Pancreas (tissue), 10 donors: ENCODE results near the gene KRTAP9-4. TPM values are rescaled to one million over a fixed set of nuclear protein-coding genes. Genes with fewer than 3 reads are reported as not detected.

Source experiments
- ATAC-seq, 4 donors: fragments of 200-7000 bp; cut with Tn5 transposase; one replicate each; pipeline versions ENCODE4 v1.8.0 to v1.9.1; 2020; ENCODE audit warnings: mild to moderate bottlenecking in 4 of 4, moderate library complexity in 4 of 4
- DNase-seq, 6 donors: peaks; one replicate each; pipeline ENCODE4 v3.0.0-alpha.2; 2020
- FAIRE-seq: peaks from 2 replicates; lab custom pipeline; 2012; peaks lifted over from hg19 to GRCh38; lab: Jason Lieb, UNC
- H3K27ac ChIP-seq, 4 donors: fragments of 200-600 bp; sonication (generic); 1 replicate in 3 of 4; 2 replicates in 1 of 4; pipeline versions ENCODE4 v1.5.0 to v1.8.0; 2020
- H3K27me3 ChIP-seq, 4 donors: fragments of 200-600 bp; one replicate each; pipeline ENCODE4 v1.8.0; 2021
- H3K36me3 ChIP-seq, 3 donors: fragments of 200-600 bp; sonication (generic) in 1 of 3; one replicate each; pipeline versions ENCODE4 v1.5.0 to v1.8.0; 2020 to 2021
- H3K4me1 ChIP-seq, 3 donors: fragments of 200-600 bp; one replicate each; pipeline ENCODE4 v1.8.0; 2021
- H3K4me3 ChIP-seq, 4 donors: fragments of 200-600 bp; sonication (generic) in 2 of 4; one replicate each; pipeline versions ENCODE4 v1.5.0 to v1.8.0; 2020 to 2021
- H3K9me3 ChIP-seq, 4 donors: fragments of 200-600 bp; one replicate each; pipeline ENCODE4 v1.8.0; 2021
- WGBS, 2 donors: extraction: QIAGEN DNeasy Blood & Tissue Kit; methylation state at CpG; one replicate each; pipeline ENCODE4 v1.1.7; 2013; 5-methylcytosine and 5-hydroxymethylcytosine counted together
- intact Hi-C, 3 donors: fragments of 100-400 bp; cut with DNase I; formaldehyde crosslinking; loops; one replicate each; pipeline versions ENCODE4 v1.11.1 to v1.14.2; 2022
- polyA plus RNA-seq, 2 donors: library from polyadenylated mRNA; stranded (reverse); fragments of 200-250 nt; gene quantifications; one replicate each; pipeline ENCODE4 v1.2.3, GENCODE V29; 2013
- total RNA-seq, 6 donors: library from RNA; stranded (reverse); fragmentation: NEBNext Ultra II Directional in 4 of 6; extraction: Animal tissue kit (Norgen Biotek cat#: 25700) in 4 of 6; gene quantifications; one replicate each; pipeline versions ENCODE4 v1.2.1 to v1.2.4, GENCODE V29; 2021 to 2023
- TF ChIP-seq, protein P1 (sequence below), 4 donors: fragments of 200-600 bp; sonication (generic) in 3 of 4; IDR thresholded peaks; one replicate each; pipeline versions ENCODE4 v1.5.0 to v1.8.0; 2021; ENCODE audit warnings: antibody characterized with exemption in 4 of 4
- donor health status: healthy with polysubstance abuse.
- donor health status: DM: no; HTN: no; CAD: no; lungs with moderate emphysema.
- donor health status: DM: no; HTN: no; CAD: no.
- donor health status: control.
- donor health status: control.
- donor health status: Bipolar disorder and iron deficiency.
- donor health status: DM: yes; HTN: yes; CAD: no.
- donor health status: DM: no; HTN: no; CAD: no.
- donor health status: DM: no; HTN: no; CAD: no.
- donor health status: DM: yes; HTN: yes; CAD: no.

The KRTAP9-4 gene
- total and polyA plus RNA-seq, 8 donors = not detected

DNA sequence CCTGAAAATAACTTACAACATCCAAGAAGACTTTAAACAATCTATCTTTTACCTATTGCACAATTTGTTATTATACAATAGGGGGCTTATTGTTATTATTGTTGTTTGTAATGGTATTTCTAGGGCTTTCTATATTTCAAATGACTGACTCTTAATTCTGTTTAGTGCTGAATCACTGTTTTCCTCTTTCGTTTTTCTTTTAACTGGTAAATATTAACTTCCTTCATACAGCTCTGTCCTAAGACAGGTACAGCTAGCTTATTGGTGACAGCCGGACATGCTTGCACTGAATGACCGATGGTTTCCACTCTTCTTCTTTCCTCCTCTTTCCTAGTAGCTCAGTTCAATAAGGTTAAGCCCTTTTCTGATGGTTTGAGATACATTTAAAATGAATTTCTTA, 37.6 kb downstream of the KRTAP9-4 start:
- no peaks in the 10 kb centered on the region for H3K4me1 ChIP-seq
- H3K36me3 ChIP-seq = no peaks in the 10 kb centered on the region
- no peak overlapping the region for H3K27ac ChIP-seq
- FAIRE-seq = no peak
- no peak for ATAC-seq
- intact Hi-C loops = no loop called here
- 36 to 47% methylated on average over 3 of the region's 3 CpGs for WGBS, 2 donors
- no peak for DNase-seq
- no peaks in the 10 kb centered on the region for H3K27me3 ChIP-seq
- H3K4me3 ChIP-seq = no peak overlapping the region
- H3K9me3 ChIP-seq = no peaks in the 10 kb centered on the region
- TF ChIP-seq, protein P1, sequence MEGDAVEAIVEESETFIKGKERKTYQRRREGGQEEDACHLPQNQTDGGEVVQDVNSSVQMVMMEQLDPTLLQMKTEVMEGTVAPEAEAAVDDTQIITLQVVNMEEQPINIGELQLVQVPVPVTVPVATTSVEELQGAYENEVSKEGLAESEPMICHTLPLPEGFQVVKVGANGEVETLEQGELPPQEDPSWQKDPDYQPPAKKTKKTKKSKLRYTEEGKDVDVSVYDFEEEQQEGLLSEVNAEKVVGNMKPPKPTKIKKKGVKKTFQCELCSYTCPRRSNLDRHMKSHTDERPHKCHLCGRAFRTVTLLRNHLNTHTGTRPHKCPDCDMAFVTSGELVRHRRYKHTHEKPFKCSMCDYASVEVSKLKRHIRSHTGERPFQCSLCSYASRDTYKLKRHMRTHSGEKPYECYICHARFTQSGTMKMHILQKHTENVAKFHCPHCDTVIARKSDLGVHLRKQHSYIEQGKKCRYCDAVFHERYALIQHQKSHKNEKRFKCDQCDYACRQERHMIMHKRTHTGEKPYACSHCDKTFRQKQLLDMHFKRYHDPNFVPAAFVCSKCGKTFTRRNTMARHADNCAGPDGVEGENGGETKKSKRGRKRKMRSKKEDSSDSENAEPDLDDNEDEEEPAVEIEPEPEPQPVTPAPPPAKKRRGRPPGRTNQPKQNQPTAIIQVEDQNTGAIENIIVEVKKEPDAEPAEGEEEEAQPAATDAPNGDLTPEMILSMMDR (IDR thresholded peaks at IDR 0.05) = no peak

DNA sequence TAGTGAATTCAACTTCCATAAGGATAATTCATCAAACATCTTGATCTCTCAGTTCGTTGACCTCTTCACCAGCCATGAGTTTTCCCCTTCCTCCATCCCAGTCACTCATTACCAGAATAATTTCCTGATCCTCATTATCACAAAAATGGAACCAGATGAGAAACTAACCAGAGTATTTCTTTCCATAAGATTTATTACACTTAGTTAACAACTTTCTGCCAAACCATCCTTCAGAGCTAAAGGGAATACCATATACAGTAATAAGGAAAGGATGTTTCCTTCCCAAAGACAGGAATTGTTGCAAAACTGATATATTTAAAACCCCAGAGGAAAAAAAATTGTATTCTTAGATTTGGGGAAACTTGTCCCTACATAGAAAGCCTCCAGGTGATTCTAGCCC, 44.5 kb downstream of the KRTAP9-4 start:
- Histone ChIP-seq H3K27me3 (no peaks in the 10 kb centered on the region), H3K27ac (no peak overlapping the region), H3K4me3 (no peak overlapping the region), H3K9me3 (no peaks in the 10 kb centered on the region), H3K36me3 (no peaks in the 10 kb centered on the region), H3K4me1 (no peaks in the 10 kb centered on the region)
- FAIRE-seq (no peak), ATAC-seq (no peak), DNase-seq (no peak)
- TF ChIP-seq, protein P1 (IDR thresholded peaks at IDR 0.05) = no peak
- WGBS, 2 donors = 35 to 38% methylated on average over 1 of the region's 1 CpG
- intact Hi-C loops = no loop called here

DNA sequence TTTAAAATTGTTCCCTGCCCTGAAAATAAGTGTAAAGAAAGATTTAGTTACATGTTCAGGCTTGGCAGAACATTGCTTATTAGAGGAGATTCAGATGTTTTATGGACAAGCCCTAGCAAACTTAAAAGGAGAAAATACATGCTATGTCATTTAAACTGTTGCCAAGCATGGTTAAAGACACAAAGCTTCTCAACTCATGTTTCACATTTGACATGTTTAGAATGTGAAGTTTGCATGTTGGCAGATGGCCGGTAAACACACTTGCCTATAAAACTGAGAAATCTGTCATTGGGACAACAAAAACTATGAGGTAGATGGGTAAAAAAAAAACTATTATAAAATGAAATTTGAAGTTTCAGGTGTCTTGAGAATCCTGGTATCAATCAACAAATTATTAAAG, 47.4 kb downstream of the KRTAP9-4 start:
- no peak overlapping the region for H3K4me3 ChIP-seq
- no peak for ATAC-seq
- H3K4me1 ChIP-seq = no peaks in the 10 kb centered on the region
- 51 to 59% methylated on average over 1 of the region's 1 CpG for WGBS, 2 donors
- H3K36me3 ChIP-seq = no peaks in the 10 kb centered on the region
- no peak overlapping the region for H3K27ac ChIP-seq
- intact Hi-C loops = no loop called here
- TF ChIP-seq, protein P1 (IDR thresholded peaks at IDR 0.05) = no peak
- H3K27me3 ChIP-seq = no peaks in the 10 kb centered on the region
- DNase-seq = no peak
- no peaks in the 10 kb centered on the region for H3K9me3 ChIP-seq
- FAIRE-seq = no peak

DNA sequence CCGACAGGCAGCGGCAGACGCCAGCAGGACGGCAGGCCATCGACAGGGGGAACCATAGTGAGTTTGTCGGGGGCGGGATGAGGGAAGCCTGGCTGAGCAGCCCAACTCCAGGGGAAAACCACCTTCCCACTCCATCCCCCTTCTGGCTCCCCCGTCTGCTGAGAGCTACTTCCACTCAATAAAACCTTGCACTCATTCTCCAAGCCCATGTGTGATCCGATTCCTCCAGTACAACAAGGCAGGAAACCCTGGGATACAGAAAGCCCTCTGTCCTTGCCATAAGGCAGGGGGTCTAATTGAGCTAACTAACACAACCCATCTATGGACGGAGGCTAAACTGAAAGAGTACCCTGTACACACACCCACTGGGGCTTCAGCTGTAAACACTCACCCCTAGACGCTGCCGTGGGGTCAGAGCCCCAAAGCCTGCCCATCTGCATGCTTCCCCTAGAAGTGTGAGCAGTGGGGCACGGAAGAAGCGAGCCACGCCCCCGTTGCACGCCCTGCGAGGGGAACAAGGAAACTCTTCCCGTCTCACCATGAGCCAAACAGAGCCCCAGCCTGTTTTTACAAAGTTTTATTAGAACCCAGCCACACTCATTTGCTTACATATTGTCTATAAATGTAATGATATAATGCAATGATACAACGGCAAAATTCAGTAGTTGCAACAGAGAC, 49.1 kb downstream of the KRTAP9-4 start:
- no peak for FAIRE-seq
- no peak overlapping the region for H3K27ac ChIP-seq
- H3K4me3 ChIP-seq = no peak overlapping the region
- intact Hi-C loops = no loop called here
- TF ChIP-seq, protein P1 (IDR thresholded peaks at IDR 0.05) = no peak
- 70 to 84% methylated on average over 20 of the region's 20 CpGs for WGBS, 2 donors
- H3K36me3 ChIP-seq = no peaks in the 10 kb centered on the region
- no peaks in the 10 kb centered on the region for H3K4me1 ChIP-seq
- no peaks in the 10 kb centered on the region for H3K9me3 ChIP-seq
- no peaks in the 10 kb centered on the region for H3K27me3 ChIP-seq
- no peak for DNase-seq
- ATAC-seq = no peak

Other genes starting within 250 kb of the KRTAP9-4 start
Only the 30 nearest of the 41 such genes appear.
- gene KRTAP2-3, start 189.6 kb upstream of the KRTAP9-4 start, total RNA-seq = not detected
- not detected for gene KRTAP2-3, start 189.6 kb upstream of the KRTAP9-4 start, polyA plus RNA-seq
- gene KRTAP2-4, start 183.8 kb upstream of the KRTAP9-4 start, total RNA-seq = not detected
- not detected for gene KRTAP2-4, start 183.8 kb upstream of the KRTAP9-4 start, polyA plus RNA-seq
- not detected for gene KRTAP4-7, start 165.5 kb upstream of the KRTAP9-4 start, total RNA-seq
- gene KRTAP4-7, start 165.5 kb upstream of the KRTAP9-4 start, polyA plus RNA-seq = not detected
- not detected for gene KRTAP4-8, start 151.5 kb upstream of the KRTAP9-4 start, total RNA-seq
- gene KRTAP4-8, start 151.5 kb upstream of the KRTAP9-4 start, polyA plus RNA-seq = not detected
- gene KRTAP4-16, start 147.5 kb upstream of the KRTAP9-4 start, total RNA-seq = not detected
- gene KRTAP4-16, start 147.5 kb upstream of the KRTAP9-4 start, polyA plus RNA-seq = not detected
- not detected for gene KRTAP4-9, start 144.3 kb upstream of the KRTAP9-4 start, total RNA-seq
- not detected for gene KRTAP4-9, start 144.3 kb upstream of the KRTAP9-4 start, polyA plus RNA-seq
- not detected for gene KRTAP4-11, start 131.3 kb upstream of the KRTAP9-4 start, total RNA-seq
- not detected for gene KRTAP4-11, start 131.3 kb upstream of the KRTAP9-4 start, polyA plus RNA-seq
- not detected for gene KRTAP4-12, start 125.5 kb upstream of the KRTAP9-4 start, total RNA-seq
- gene KRTAP4-12, start 125.5 kb upstream of the KRTAP9-4 start, polyA plus RNA-seq = not detected
- gene KRTAP4-6, start 109.1 kb upstream of the KRTAP9-4 start, total RNA-seq = not detected
- gene KRTAP4-6, start 109.1 kb upstream of the KRTAP9-4 start, polyA plus RNA-seq = not detected
- not detected for gene KRTAP4-5, start 99.9 kb upstream of the KRTAP9-4 start, total RNA-seq
- gene KRTAP4-5, start 99.9 kb upstream of the KRTAP9-4 start, polyA plus RNA-seq = not detected
- not detected for gene KRTAP4-4, start 88.9 kb upstream of the KRTAP9-4 start, total RNA-seq
- not detected for gene KRTAP4-4, start 88.9 kb upstream of the KRTAP9-4 start, polyA plus RNA-seq
- not detected for gene KRTAP4-3, start 81.5 kb upstream of the KRTAP9-4 start, total RNA-seq
- not detected for gene KRTAP4-3, start 81.5 kb upstream of the KRTAP9-4 start, polyA plus RNA-seq
- not detected for gene KRTAP4-2, start 71.5 kb upstream of the KRTAP9-4 start, total RNA-seq
- not detected for gene KRTAP4-2, start 71.5 kb upstream of the KRTAP9-4 start, polyA plus RNA-seq
- gene KRTAP4-1, start 64.8 kb upstream of the KRTAP9-4 start, total RNA-seq = not detected
- gene KRTAP4-1, start 64.8 kb upstream of the KRTAP9-4 start, polyA plus RNA-seq = not detected
- gene KRTAP9-1, start 59.8 kb upstream of the KRTAP9-4 start, total RNA-seq = not detected
- gene KRTAP9-1, start 59.8 kb upstream of the KRTAP9-4 start, polyA plus RNA-seq = not detected
- gene KRTAP9-2, start 23.0 kb upstream of the KRTAP9-4 start, total RNA-seq = not detected
- gene KRTAP9-2, start 23.0 kb upstream of the KRTAP9-4 start, polyA plus RNA-seq = not detected
- gene KRTAP9-3, start 17.2 kb upstream of the KRTAP9-4 start, total RNA-seq = not detected
- not detected for gene KRTAP9-3, start 17.2 kb upstream of the KRTAP9-4 start, polyA plus RNA-seq
- gene KRTAP9-8, start 11.7 kb upstream of the KRTAP9-4 start, total RNA-seq = not detected
- gene KRTAP9-8, start 11.7 kb upstream of the KRTAP9-4 start, polyA plus RNA-seq = not detected
- gene KRTAP9-9, start 5.7 kb downstream of the KRTAP9-4 start, total RNA-seq = not detected
- not detected for gene KRTAP9-9, start 5.7 kb downstream of the KRTAP9-4 start, polyA plus RNA-seq
- not detected for gene KRTAP9-6, start 15.7 kb downstream of the KRTAP9-4 start, total RNA-seq
- not detected for gene KRTAP9-6, start 15.7 kb downstream of the KRTAP9-4 start, polyA plus RNA-seq
- gene KRTAP9-7, start 26.0 kb downstream of the KRTAP9-4 start, total RNA-seq = not detected
- not detected for gene KRTAP9-7, start 26.0 kb downstream of the KRTAP9-4 start, polyA plus RNA-seq
- gene KRTAP29-1, start 53.2 kb downstream of the KRTAP9-4 start, total RNA-seq = not detected
- gene KRTAP29-1, start 53.2 kb downstream of the KRTAP9-4 start, polyA plus RNA-seq = not detected
- not detected for gene KRTAP16-1, start 59.6 kb downstream of the KRTAP9-4 start, total RNA-seq
- not detected for gene KRTAP16-1, start 59.6 kb downstream of the KRTAP9-4 start, polyA plus RNA-seq
- not detected for gene KRTAP17-1, start 66.0 kb downstream of the KRTAP9-4 start, total RNA-seq
- gene KRTAP17-1, start 66.0 kb downstream of the KRTAP9-4 start, polyA plus RNA-seq = not detected
- gene KRT33A, start 101.1 kb downstream of the KRTAP9-4 start, total RNA-seq = not detected
- gene KRT33A, start 101.1 kb downstream of the KRTAP9-4 start, polyA plus RNA-seq = not detected
- gene KRT33B, start 120.1 kb downstream of the KRTAP9-4 start, total RNA-seq = not detected
- not detected for gene KRT33B, start 120.1 kb downstream of the KRTAP9-4 start, polyA plus RNA-seq
- not detected for gene KRT34, start 132.6 kb downstream of the KRTAP9-4 start, total RNA-seq
- gene KRT34, start 132.6 kb downstream of the KRTAP9-4 start, polyA plus RNA-seq = not detected
- not detected for gene KRT31, start 147.9 kb downstream of the KRTAP9-4 start, total RNA-seq
- gene KRT31, start 147.9 kb downstream of the KRTAP9-4 start, polyA plus RNA-seq = not detected
- not detected for gene KRT37, start 174.9 kb downstream of the KRTAP9-4 start, total RNA-seq
- not detected for gene KRT37, start 174.9 kb downstream of the KRTAP9-4 start, polyA plus RNA-seq
- not detected for gene KRT38, start 191.3 kb downstream of the KRTAP9-4 start, total RNA-seq
- gene KRT38, start 191.3 kb downstream of the KRTAP9-4 start, polyA plus RNA-seq = not detected